Neural crest cell (in vitro differentiated cells): ENCODE results near the gene KCNK18. TPM values are rescaled to one million over a fixed set of nuclear protein-coding genes. Genes with fewer than 3 reads are reported as not detected.
"Not testable (repeated sequence)": the region's sequence is repeated elsewhere in the genome, so short reads cannot be mapped to it uniquely, and the experiment has no call there.

Source experiments
- DNase-seq: peaks from one replicate; pipeline ENCODE4 v3.0.0; 2021; ENCODE audit warnings: low read depth, mixed read lengths, low spot score
- H3K27ac Mint-ChIP-seq: one replicate; pipeline ENCODE4 v1.8.0; 2021; ENCODE audit warnings: mild to moderate bottlenecking, mixed read lengths; ENCODE audit not compliant: unreplicated experiment
- H3K27me3 Mint-ChIP-seq: 2 replicates; pipeline ENCODE4 v1.8.0; 2021; ENCODE audit warnings: low read depth, mild to moderate bottlenecking, mixed read lengths
- H3K36me3 Mint-ChIP-seq: 2 replicates; pipeline ENCODE4 v1.8.0; 2021; ENCODE audit warnings: low read depth, mild to moderate bottlenecking, mixed read lengths
- H3K4me1 Mint-ChIP-seq: 2 replicates; pipeline ENCODE4 v1.8.0; 2021; ENCODE audit warnings: mixed read lengths
- H3K4me3 Mint-ChIP-seq: one replicate; pipeline ENCODE4 v1.8.0; 2021; ENCODE audit warnings: mild to moderate bottlenecking, mixed read lengths
- H3K9me3 Mint-ChIP-seq: 2 replicates; pipeline ENCODE4 v1.8.0; 2021; ENCODE audit warnings: mixed read lengths
- total RNA-seq: library from RNA; stranded (reverse); gene quantifications from 2 replicates; pipeline ENCODE4 v1.2.1, GENCODE V29; 2021
- TF ChIP-seq, protein P1 (sequence below): fragments of 200-600 bp; sonication (generic); conservative IDR thresholded peaks from 2 replicates; pipeline ENCODE4 v1.5.0; 2021; ENCODE audit warnings: antibody characterized with exemption, mild to moderate bottlenecking

Gene KCNK18
- total RNA-seq, 1 donor from 2014 or later, result not detected

DNA sequence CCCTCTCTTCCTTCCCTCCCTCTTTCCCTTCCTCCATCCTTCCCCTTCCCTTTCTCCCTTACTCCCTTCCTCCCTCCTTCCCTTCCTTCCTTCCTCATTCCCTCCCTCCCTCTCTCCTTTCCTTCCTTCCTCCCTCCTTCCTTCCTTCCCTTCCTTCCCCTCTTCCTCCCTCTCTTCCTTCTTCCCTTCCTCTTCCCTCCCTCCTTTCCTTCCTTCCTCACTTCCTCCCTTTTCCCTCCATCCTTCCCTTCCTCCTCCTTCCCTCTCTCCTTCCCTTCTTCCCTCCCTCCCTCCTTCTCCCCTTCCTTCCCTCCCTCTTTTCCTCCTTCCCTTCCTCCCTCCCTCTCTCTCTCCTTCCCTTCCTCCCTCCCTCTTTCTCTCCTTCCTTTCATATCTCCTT, 30.9 kb downstream of the KCNK18 start:
- H3K4me3 Mint-ChIP-seq, result no peak overlapping the region
- TF ChIP-seq, protein P1, sequence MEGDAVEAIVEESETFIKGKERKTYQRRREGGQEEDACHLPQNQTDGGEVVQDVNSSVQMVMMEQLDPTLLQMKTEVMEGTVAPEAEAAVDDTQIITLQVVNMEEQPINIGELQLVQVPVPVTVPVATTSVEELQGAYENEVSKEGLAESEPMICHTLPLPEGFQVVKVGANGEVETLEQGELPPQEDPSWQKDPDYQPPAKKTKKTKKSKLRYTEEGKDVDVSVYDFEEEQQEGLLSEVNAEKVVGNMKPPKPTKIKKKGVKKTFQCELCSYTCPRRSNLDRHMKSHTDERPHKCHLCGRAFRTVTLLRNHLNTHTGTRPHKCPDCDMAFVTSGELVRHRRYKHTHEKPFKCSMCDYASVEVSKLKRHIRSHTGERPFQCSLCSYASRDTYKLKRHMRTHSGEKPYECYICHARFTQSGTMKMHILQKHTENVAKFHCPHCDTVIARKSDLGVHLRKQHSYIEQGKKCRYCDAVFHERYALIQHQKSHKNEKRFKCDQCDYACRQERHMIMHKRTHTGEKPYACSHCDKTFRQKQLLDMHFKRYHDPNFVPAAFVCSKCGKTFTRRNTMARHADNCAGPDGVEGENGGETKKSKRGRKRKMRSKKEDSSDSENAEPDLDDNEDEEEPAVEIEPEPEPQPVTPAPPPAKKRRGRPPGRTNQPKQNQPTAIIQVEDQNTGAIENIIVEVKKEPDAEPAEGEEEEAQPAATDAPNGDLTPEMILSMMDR, result no peak
- H3K27ac Mint-ChIP-seq, result no peak overlapping the region
- peaks cover 53% of the 10 kb centered on the region for H3K27me3 Mint-ChIP-seq
- DNase-seq, result no peak
- no peaks in the 10 kb centered on the region for H3K36me3 Mint-ChIP-seq
- peaks cover 15% of the 10 kb centered on the region for H3K4me1 Mint-ChIP-seq
- peaks cover 3% of the 10 kb centered on the region for H3K9me3 Mint-ChIP-seq

DNA sequence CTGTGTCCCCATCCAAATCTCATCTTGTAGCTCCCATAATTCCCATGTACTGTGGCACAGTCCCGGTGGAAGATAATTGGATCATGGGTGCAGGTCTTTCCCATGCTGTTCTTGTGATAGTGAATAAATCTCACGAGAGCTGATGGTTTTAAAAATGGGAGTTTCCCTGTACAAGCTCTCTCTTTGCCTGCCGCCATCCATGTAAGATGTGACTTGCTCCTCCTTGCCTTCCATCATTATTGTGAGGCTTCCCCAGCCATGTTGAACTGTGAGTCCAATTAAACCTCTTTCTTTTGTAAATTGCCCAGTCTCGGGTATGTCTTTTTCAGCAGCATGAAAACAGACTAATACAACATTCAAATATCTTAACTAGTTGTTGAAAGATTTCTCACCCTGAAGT, 32.8 kb downstream of the KCNK18 start:
- H3K4me3 Mint-ChIP-seq, H3K36me3 Mint-ChIP-seq, DNase-seq, H3K27ac Mint-ChIP-seq, H3K9me3 Mint-ChIP-seq: not testable (repeated sequence)
- H3K27me3 Mint-ChIP-seq, result peaks cover 71% of the 10 kb centered on the region
- H3K4me1 Mint-ChIP-seq, result peaks cover 12% of the 10 kb centered on the region

DNA sequence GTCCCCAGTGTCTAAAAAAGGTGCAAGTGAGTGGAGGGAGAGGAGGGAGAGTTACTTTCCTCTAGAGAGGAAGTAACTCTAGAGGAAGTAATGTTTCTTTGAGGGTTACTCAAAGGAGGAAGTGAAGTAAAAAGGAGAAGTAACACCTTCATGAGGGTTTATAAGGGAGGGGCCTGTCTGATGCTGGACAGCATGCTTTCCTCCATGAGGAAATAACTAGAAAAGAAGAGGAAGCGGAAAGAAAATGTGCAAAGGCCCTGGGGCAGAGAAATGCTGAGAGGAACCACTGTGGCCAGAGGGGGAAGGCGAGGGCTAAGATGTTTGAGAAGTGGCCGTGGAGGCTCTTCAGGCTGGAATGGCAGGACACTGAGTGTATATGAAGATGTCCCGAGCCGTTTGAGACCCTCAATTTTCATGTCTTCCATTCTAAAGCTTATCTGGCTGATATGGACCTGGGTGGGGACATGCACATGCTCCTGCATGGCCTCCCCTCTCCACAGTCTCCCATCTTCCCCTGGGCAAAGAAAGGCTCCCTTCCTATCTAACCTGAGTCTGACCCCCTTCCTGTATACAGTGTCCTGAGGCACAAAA, 40.2 kb downstream of the KCNK18 start:
- Mint-ChIP-seq H3K4me1 (no peaks in the 10 kb centered on the region), H3K36me3 (no peaks in the 10 kb centered on the region), H3K4me3 (no peak overlapping the region), H3K9me3 (no peaks in the 10 kb centered on the region), H3K27ac (no peak overlapping the region), H3K27me3 (peaks cover 84% of the 10 kb centered on the region)
- TF ChIP-seq, protein P1, result no peak
- no peak for DNase-seq

DNA sequence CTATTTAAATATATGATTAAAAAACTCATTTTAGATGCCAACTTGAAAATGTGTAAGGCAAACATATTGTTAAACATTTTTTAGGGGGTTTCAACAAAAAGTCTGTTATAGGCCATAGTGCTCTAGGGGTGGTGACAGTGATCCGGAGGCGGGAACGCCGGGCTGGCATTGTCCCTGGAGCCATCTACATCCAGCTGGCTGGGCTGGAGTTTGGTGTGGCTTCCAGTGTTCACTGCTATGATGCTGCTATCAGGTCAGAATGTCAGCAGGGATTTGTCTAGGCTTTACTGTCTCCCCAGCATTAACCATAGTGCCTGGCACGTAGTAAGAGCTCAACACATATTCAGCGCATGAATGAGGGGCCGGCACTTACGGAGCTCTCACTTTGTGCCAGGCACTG, 41.8 kb downstream of the KCNK18 start:
- no peak overlapping the region for H3K27ac Mint-ChIP-seq
- H3K36me3 Mint-ChIP-seq, result no peaks in the 10 kb centered on the region
- TF ChIP-seq, protein P1, result no peak
- no peaks in the 10 kb centered on the region for H3K9me3 Mint-ChIP-seq
- no peaks in the 10 kb centered on the region for H3K4me1 Mint-ChIP-seq
- DNase-seq, result no peak
- H3K4me3 Mint-ChIP-seq, result no peak overlapping the region
- H3K27me3 Mint-ChIP-seq, result peaks cover 85% of the 10 kb centered on the region

DNA sequence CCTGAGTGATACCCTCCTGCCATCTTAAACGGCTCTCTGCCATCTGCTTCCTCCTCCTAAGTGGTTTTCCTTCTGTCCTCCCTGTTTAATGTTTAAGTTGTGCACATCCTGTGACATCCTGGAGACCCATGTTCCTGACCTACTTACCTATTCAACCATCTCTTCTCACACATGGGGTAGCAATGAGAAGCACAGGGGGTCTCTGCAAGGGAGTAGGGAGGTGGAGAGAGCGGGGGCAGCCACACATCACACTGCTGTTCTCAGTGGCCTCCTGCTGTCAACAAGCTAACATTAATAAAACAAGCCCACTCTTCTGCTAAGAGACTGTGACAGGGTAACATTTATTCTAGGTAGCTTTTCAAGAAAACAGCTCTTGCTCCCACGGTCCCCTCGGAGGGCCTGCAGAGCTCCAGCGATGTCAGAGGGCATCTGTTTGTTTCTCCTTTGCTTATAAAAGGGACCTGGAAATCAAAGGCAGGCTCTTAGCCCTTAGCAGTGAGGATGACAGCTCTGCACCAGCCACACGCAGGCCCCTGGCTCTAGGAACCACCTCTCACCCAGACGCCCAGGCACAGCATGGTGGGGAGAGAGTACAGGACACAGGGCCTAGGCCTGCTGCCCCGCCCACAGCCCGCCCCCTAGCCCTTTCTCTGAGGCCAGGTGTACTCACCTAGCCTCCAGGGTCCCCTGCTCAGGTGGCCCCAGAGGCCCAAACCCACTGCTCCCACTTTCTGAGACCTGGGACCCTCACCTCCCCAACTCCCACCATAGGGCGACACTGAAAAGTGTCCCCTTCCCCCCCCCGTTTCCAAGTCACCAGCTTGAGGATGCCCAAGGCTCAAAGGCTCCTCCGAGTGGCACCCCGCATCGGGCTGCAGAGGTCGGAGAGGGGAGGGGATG, 42.7 kb downstream of the KCNK18 start:
- Mint-ChIP-seq H3K27me3 (peaks cover 85% of the 10 kb centered on the region), H3K9me3 (no peaks in the 10 kb centered on the region), H3K36me3 (no peaks in the 10 kb centered on the region), H3K4me1 (no peaks in the 10 kb centered on the region), H3K27ac (no peak overlapping the region), H3K4me3 (peak overlapping the region; percentile 29)
- no peak for DNase-seq
- TF ChIP-seq, protein P1, result no peak
